Endothelial cell of umbilical vein (primary cell): ENCODE measurements around the gene COL5A1. TPM values are rescaled to one million over a fixed set of nuclear protein-coding genes. Genes with fewer than 3 reads are reported as not detected.

Experiments
- BruUV-seq: library from RNA; stranded (reverse); fragments of 400-500 nt; replicated peaks from 2 replicates; lab custom pipeline; 2021; lab: Mats Ljungman, UMichigan
- CTCF ChIA-PET: fragments of 300-600, 350-600 bp; sonication (Branson Sonifier 250); formaldehyde crosslinking; loops from one replicate; lab custom pipeline; 2021; ENCODE audit warnings: antibody characterized with exemption, inconsistent platforms; lab: Charles Lee
- POLR2A ChIA-PET: fragments of 300-600, 350-600 bp; sonication (Branson Sonifier 250); formaldehyde crosslinking; loops from one replicate; lab custom pipeline; 2021; ENCODE audit warnings: antibody characterized with exemption, inconsistent platforms; lab: Charles Lee
- DNase-seq: peaks from one replicate; pipeline ENCODE4 v3.0.0-alpha.2; 2011; ENCODE audit warnings: low read depth, low spot score
- FAIRE-seq: peaks from 2 replicates; lab custom pipeline; 2011; peaks lifted over from hg19 to GRCh38; lab: Jason Lieb, UNC
- H2AFZ ChIP-seq: 2 replicates; pipeline ENCODE4 v1.6.0; 2012; ENCODE audit warnings: low read depth, low read length, control low read depth, inconsistent platforms
- H3K27ac ChIP-seq: 2 replicates; pipeline ENCODE4 v1.5.1; 2011; ENCODE audit warnings: low read depth, mild to moderate bottlenecking, control low read depth, low read length, moderate library complexity; ENCODE audit not compliant: insufficient read depth
- H3K27me3 ChIP-seq, 2 experiments: 2 replicates each; pipeline versions ENCODE4 v1.6.0 to v1.6.1; 2011; ENCODE audit warnings: low read length in 2 of 2, mixed read lengths in 1 of 2; ENCODE audit not compliant: control insufficient read depth in 2 of 2, insufficient read depth in 2 of 2
- H3K36me3 ChIP-seq, 2 experiments: 2 replicates in 1 of 2; 3 replicates in 1 of 2; pipeline ENCODE4 v1.5.1; 2011; ENCODE audit warnings: low read length in 2 of 2, mild to moderate bottlenecking in 1 of 2, moderate library complexity in 1 of 2; ENCODE audit not compliant: control insufficient read depth in 2 of 2, insufficient read depth in 2 of 2; ENCODE audit errors: extremely low read depth in 1 of 2
- H3K4me1 ChIP-seq: 3 replicates; pipeline ENCODE4 v1.5.1; 2011; ENCODE audit warnings: mild to moderate bottlenecking, low read length; ENCODE audit not compliant: control insufficient read depth, insufficient read depth; ENCODE audit errors: extremely low read depth
- H3K4me2 ChIP-seq: 2 replicates; pipeline ENCODE4 v1.6.1; 2011; ENCODE audit warnings: low read length, control low read depth, mixed read lengths; ENCODE audit not compliant: insufficient read depth
- H3K4me3 ChIP-seq, 3 experiments: fragments of 200-600 bp in 1 of 3; sonication (generic), shearing (Covaris generic) in 1 of 3; replicated peaks in 1 of 3; 2 replicates each; pipeline ENCODE4 v1.5.1; 2011 to 2016; ENCODE audit warnings: control low read depth in 3 of 3, low read length in 3 of 3, mild to moderate bottlenecking in 2 of 3, inconsistent platforms in 1 of 3, low read depth in 1 of 3, moderate library complexity in 1 of 3; ENCODE audit not compliant: insufficient read depth in 1 of 3
- H3K79me2 ChIP-seq: 2 replicates; pipeline ENCODE4 v1.6.0; 2012; ENCODE audit warnings: low read length, inconsistent platforms; ENCODE audit not compliant: control insufficient read depth, insufficient read depth
- H3K9ac ChIP-seq: replicated peaks from 2 replicates; pipeline ENCODE3; 2011; ENCODE audit warnings: low read length, control low read depth; ENCODE audit not compliant: insufficient read depth; ENCODE audit errors: extremely low read depth
- H3K9me1 ChIP-seq: replicated peaks from 3 replicates; pipeline ENCODE4 v1.6.0; 2011; ENCODE audit warnings: mild to moderate bottlenecking, low read length; ENCODE audit not compliant: control insufficient read depth, insufficient read depth; ENCODE audit errors: extremely low read depth
- H3K9me3 ChIP-seq: replicated peaks from 2 replicates; pipeline ENCODE4 v1.5.1; 2012; ENCODE audit warnings: low read length, inconsistent platforms; ENCODE audit not compliant: control insufficient read depth, insufficient read depth
- H4K20me1 ChIP-seq: replicated peaks from 2 replicates; pipeline ENCODE3; 2011; ENCODE audit warnings: mild to moderate bottlenecking, low read length; ENCODE audit not compliant: control insufficient read depth, insufficient read depth; ENCODE audit errors: extremely low read depth
- CTCF ChIP-seq, 2 donors: IDR thresholded peaks; 1 replicate in 1 of 2; 2 replicates in 1 of 2; pipeline ENCODE4 v1.5.1; 2011; ENCODE audit warnings: low read length in 2 of 2, mild to moderate bottlenecking in 2 of 2, moderate library complexity in 2 of 2, control low read depth in 1 of 2, inconsistent platforms in 1 of 2, low read depth in 1 of 2; ENCODE audit not compliant: insufficient read depth in 1 of 2; ENCODE audit errors: extremely low read depth in 1 of 2
- EZH2 ChIP-seq: IDR thresholded peaks from 2 replicates; pipeline ENCODE4 v1.6.1; 2012; ENCODE audit warnings: borderline replicate concordance, low read depth, mild to moderate bottlenecking, moderate library complexity, low read length, inconsistent platforms; ENCODE audit not compliant: severe bottlenecking
- FOS ChIP-seq: IDR thresholded peaks from 2 replicates; pipeline ENCODE4 v1.6.1; 2011; ENCODE audit warnings: mild to moderate bottlenecking, low read length, moderate library complexity, borderline replicate concordance; ENCODE audit not compliant: insufficient read depth
- GATA2 ChIP-seq: IDR thresholded peaks from 2 replicates; pipeline ENCODE4 v1.7.0; 2011; ENCODE audit warnings: low read depth, mild to moderate bottlenecking, moderate library complexity, mixed read lengths, low read length; ENCODE audit not compliant: insufficient read length, insufficient read depth
- JUN ChIP-seq: IDR thresholded peaks from 2 replicates; pipeline ENCODE4 v1.6.1; 2011; ENCODE audit warnings: borderline replicate concordance, low read depth; ENCODE audit not compliant: insufficient read length, insufficient read depth
- MAX ChIP-seq: IDR thresholded peaks from 2 replicates; pipeline ENCODE4 v1.6.1; 2011; ENCODE audit not compliant: insufficient read depth, insufficient read length
- MYC ChIP-seq: IDR thresholded peaks from one replicate; pipeline ENCODE4 v1.6.1; 2011; ENCODE audit warnings: mild to moderate bottlenecking, low read depth, low read length
- POLR2A ChIP-seq: IDR thresholded peaks from 2 replicates; pipeline ENCODE4 v1.6.1; 2012; ENCODE audit warnings: low read depth, mild to moderate bottlenecking, control low read depth, low read length
- POLR2AphosphoS5 ChIP-seq: IDR thresholded peaks from 2 replicates; pipeline ENCODE4 v1.6.1; 2012; ENCODE audit warnings: low read depth, mild to moderate bottlenecking, control low read depth, low read length, moderate library complexity; ENCODE audit not compliant: insufficient read depth
- dilution Hi-C: fragments of 300-500 bp; cut with MboI; formaldehyde crosslinking; loops from one replicate; pipeline ENCODE4 v1.15.0; 2019; ENCODE audit warnings: low sequenced_read_pairs; ENCODE audit not compliant: extremely low pct_ligation_motif_present
- intact Hi-C: fragments of 100-400 bp; cut with micrococcal nuclease; formaldehyde crosslinking; loops from one replicate; pipeline ENCODE4 v1.10.0; 2022
- polyA plus RNA-seq, 4 experiments: library from polyadenylated mRNA; depleted of rRNA in 3 of 4; stranded (reverse) in 3 of 4; unstranded in 1 of 4; fragments of >200 nt; gene quantifications; 2 replicates each; pipeline versions ENCODE4 v1.2.1 to v1.2.3, GENCODE V29; 2011 to 2012; ENCODE audit warnings: missing spikeins in 1 of 4
- total RNA-seq: library from RNA; stranded (reverse); gene quantifications from 2 replicates; pipeline ENCODE4 v1.2.3, GENCODE V29; 2021

Gene COL5A1
- total and polyA plus RNA-seq, 2 donors (not counting 3 experiments of a cell fraction or from before 2014, with no cell fraction given), result 97.4 to 175 TPM

GRCh38 chr9:134759913-134760312, 118.3 kb downstream of the COL5A1 start:
- Histone ChIP-seq H3K36me3 (peaks cover 6 to 33% of the 10 kb centered on the region in 2 experiments), H3K9me3 (no peaks in the 10 kb centered on the region), H3K4me2 (no peak overlapping the region), H3K79me2 (no peaks in the 10 kb centered on the region), H3K9ac (no peak overlapping the region), H3K27ac (no peak overlapping the region), H2AFZ (no peak overlapping the region), H3K9me1 (no peaks in the 10 kb centered on the region), H3K27me3 (no peaks in the 10 kb centered on the region), H4K20me1 (no peaks in the 10 kb centered on the region), H3K4me3 (no peak overlapping the region), H3K4me1 (no peaks in the 10 kb centered on the region)
- ChIA-PET POLR2A (no interaction called here), CTCF (no interaction called here)
- no TSS peak for BruUV-seq
- no peak for TF ChIP-seq MYC
- no peak for TF ChIP-seq MAX
- no peak for TF ChIP-seq FOS
- TF ChIP-seq POLR2A, result no peak
- TF ChIP-seq EZH2, result no peak
- TF ChIP-seq POLR2AphosphoS5, result no peak
- TF ChIP-seq JUN, result no peak
- TF ChIP-seq CTCF (IDR thresholded peaks at IDR 0.05; ENCODE audit: extremely low read depth in 1 of 2, insufficient read depth in 1 of 2, low read depth in 1 of 2, low read length in 2 of 2), result no peak
- TF ChIP-seq GATA2, result no peak
- no peak for DNase-seq
- no peak for FAIRE-seq
- intact Hi-C loops (no loop called here), dilution Hi-C loops (no loop called here)
